Measurements from ENCODE around the gene HOXB6. TPM values are rescaled to one million over a fixed set of nuclear protein-coding genes. Genes with fewer than 3 reads are reported as not detected.

The HOXB6 gene
- total RNA-seq, 1 donor from 2014 or later: not detected

DNA sequence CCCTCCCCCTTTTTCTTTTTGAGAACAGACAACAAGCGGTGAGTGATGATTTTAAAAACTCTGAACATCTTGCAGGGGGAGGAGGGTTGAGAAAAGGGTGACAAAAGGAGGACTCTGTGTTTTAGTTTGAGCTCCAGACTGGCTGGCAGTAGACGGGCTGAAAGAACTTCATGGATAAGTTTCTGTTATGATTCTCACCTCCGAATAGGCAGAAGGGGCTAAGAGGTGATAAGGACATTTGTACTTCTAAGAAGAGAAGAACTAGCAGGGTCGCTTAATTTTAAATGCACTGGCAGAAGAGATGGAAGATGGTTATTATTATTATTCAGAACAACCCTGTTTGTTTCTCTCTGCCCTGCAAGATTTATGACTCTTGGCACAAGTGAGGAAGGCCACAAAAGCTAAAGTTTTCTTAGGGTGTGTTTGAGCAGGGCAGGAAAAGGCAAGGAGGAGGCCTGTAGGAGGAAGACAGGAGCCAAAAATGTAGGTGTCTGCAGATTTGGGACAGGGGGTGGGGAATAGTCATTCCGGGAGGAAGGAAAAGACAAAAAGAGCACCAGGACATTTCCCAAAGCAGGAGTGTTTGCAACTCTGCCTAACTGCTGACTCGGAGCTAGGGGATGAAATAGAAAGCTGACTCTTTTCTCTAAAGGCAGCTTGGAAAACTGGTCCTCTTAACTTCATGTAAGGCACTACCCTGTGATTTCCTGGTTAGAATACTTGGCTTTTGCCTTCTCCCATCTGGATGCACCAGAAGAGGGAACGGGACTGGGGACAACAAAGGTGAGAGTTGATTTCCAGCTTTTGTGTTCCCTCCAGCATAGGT, 48.0 kb downstream of the HOXB6 start:
- no peak overlapping the region for H3K4me2 ChIP-seq
- H3K27ac ChIP-seq: no peak overlapping the region

DNA sequence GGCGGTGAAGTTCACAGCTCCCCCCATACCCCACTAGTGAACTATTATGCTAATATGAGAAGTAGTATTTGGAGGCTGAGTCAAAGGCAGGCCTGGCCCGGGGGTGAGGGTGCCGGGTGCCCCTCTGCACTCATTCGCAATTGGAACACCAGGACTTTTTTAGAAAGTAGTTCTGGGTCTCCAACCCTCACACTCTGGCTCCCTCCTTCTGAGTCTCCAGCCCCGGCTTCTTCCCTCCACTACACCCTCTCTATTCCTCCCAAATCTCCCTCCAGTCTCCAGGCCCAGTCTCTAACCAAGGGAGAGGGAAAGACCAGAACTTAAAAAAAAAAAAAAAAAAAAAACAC, 48.6 kb downstream of the HOXB6 start:
- Mint-ChIP-seq H3K4me3 (no peak overlapping the region), H3K27ac (no peak overlapping the region), H3K4me1 (no peaks in the 10 kb centered on the region), H3K27me3 (ENCODE audit: insufficient read depth, low read depth) (peaks cover 97% of the 10 kb centered on the region), H3K36me3 (no peaks in the 10 kb centered on the region), H3K9me3 (peaks cover 2% of the 10 kb centered on the region)
- H3K4me1 ChIP-seq: no peaks in the 10 kb centered on the region
- H3K4me3 ChIP-seq: no peak overlapping the region
- H3F3A ChIP-seq (ENCODE audit: low read depth): peaks cover 11% of the 10 kb centered on the region
- H4K20me1 ChIP-seq (ENCODE audit: low read depth): peaks cover 94% of the 10 kb centered on the region
- no peaks in the 10 kb centered on the region for H3K36me3 ChIP-seq
- no peak overlapping the region for H3K9ac ChIP-seq
- no peak overlapping the region for H3K4me2 ChIP-seq
- no peak for DNase-seq (ENCODE audit: low spot score)
- peak; percentile 12 for TF ChIP-seq EZH2phosphoT487 (IDR thresholded peaks at IDR 0.05)
- no peak for TF ChIP-seq EZH2 (IDR thresholded peaks at IDR 0.05)
- no peak overlapping the region for H2AFZ ChIP-seq (replicated peaks)
- peaks cover 100% of the 10 kb centered on the region for H3K27me3 ChIP-seq
- H3K79me2 ChIP-seq (ENCODE audit: low read depth): no peaks in the 10 kb centered on the region
- H3K9me3 ChIP-seq (ENCODE audit: low read depth): no peaks in the 10 kb centered on the region
- H3K27ac ChIP-seq: no peak overlapping the region

More for the DNA sequence above, 48.0 kb downstream of the HOXB6 start:
- Histone ChIP-seq H2AFZ (replicated peaks) (no peak overlapping the region), H3K4me3 (no peak overlapping the region), H3K79me2 (ENCODE audit: low read depth) (no peaks in the 10 kb centered on the region), H3K27me3 (peaks cover 100% of the 10 kb centered on the region), H3K9me3 (ENCODE audit: low read depth) (no peaks in the 10 kb centered on the region), H3K4me1 (no peaks in the 10 kb centered on the region), H4K20me1 (ENCODE audit: low read depth) (peaks cover 94% of the 10 kb centered on the region), H3F3A (ENCODE audit: low read depth) (peaks cover 11% of the 10 kb centered on the region), H3K36me3 (no peaks in the 10 kb centered on the region), H3K9ac (no peak overlapping the region)
- DNase-seq (ENCODE audit: low spot score): no peak
- H3K27me3 Mint-ChIP-seq (ENCODE audit: insufficient read depth, low read depth): peaks cover 97% of the 10 kb centered on the region
- no peaks in the 10 kb centered on the region for H3K4me1 Mint-ChIP-seq
- H3K36me3 Mint-ChIP-seq: no peaks in the 10 kb centered on the region
- H3K4me3 Mint-ChIP-seq: no peak overlapping the region
- TF ChIP-seq EZH2 (IDR thresholded peaks at IDR 0.05) (peak; percentile 86), EZH2phosphoT487 (IDR thresholded peaks at IDR 0.05) (no peak)
- TF ChIP-seq, protein P1, sequence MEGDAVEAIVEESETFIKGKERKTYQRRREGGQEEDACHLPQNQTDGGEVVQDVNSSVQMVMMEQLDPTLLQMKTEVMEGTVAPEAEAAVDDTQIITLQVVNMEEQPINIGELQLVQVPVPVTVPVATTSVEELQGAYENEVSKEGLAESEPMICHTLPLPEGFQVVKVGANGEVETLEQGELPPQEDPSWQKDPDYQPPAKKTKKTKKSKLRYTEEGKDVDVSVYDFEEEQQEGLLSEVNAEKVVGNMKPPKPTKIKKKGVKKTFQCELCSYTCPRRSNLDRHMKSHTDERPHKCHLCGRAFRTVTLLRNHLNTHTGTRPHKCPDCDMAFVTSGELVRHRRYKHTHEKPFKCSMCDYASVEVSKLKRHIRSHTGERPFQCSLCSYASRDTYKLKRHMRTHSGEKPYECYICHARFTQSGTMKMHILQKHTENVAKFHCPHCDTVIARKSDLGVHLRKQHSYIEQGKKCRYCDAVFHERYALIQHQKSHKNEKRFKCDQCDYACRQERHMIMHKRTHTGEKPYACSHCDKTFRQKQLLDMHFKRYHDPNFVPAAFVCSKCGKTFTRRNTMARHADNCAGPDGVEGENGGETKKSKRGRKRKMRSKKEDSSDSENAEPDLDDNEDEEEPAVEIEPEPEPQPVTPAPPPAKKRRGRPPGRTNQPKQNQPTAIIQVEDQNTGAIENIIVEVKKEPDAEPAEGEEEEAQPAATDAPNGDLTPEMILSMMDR (IDR thresholded peaks at IDR 0.05): no peak
- H3K9me3 Mint-ChIP-seq: peaks cover 3% of the 10 kb centered on the region
- H3K27ac Mint-ChIP-seq: no peak overlapping the region

DNA sequence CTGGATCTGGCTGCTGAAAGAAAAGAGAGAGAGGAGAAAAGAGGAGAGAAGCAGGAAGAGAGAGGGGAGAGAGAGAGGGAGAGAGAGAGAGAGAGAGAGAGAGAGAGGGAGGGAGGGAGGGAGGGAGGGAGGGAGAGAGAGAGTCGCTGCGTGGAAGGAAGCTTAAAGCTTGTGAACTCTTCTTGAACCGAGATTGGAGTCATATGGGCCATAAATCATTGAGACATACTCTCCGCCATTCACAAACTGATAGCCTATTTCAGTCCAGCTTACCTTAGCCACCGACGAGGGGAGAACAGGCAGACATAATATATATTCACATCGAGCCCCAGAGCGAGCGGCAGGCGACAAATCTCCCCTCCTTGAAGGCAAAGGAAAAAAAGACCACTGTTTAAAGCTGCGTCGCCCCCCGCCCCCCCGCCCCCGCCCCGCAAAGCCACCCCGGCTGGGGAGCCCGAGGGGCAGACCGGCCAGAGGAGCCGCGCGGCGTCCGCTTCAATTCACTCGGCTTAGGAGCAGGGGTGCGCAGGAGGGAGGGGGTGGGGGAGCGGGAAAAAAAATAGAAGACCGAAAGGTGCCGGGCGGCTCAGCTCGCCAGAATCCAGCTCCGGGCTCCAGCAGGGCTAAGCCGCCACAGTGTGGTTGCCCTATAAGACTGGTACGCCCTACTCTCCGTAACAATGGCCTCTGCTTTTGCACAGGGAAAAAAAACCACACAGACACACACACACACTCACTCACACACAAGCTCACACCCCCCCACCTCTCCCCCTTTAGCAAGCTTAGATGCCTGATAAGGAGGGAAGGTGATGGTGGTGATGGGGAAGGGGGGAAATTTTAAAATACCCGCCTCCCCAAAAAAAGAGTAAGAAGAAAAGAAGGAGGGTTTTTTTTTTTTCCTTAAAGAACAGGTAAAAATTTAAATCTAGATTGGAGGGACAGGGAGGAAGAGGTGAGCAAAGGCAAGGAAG, 49.2 kb downstream of the HOXB6 start:
- Histone ChIP-seq H3K36me3 (no peaks in the 10 kb centered on the region), H3K27me3 (peaks cover 100% of the 10 kb centered on the region), H3K4me3 (no peak overlapping the region), H3F3A (ENCODE audit: low read depth) (peaks cover 11% of the 10 kb centered on the region), H4K20me1 (ENCODE audit: low read depth) (peaks cover 95% of the 10 kb centered on the region), H3K9me3 (ENCODE audit: low read depth) (no peaks in the 10 kb centered on the region), H3K9ac (no peak overlapping the region), H3K79me2 (ENCODE audit: low read depth) (no peaks in the 10 kb centered on the region), H3K27ac (no peak overlapping the region), H2AFZ (replicated peaks) (no peak overlapping the region), H3K4me2 (no peak overlapping the region), H3K4me1 (no peaks in the 10 kb centered on the region)
- peak; percentile 68 for DNase-seq (ENCODE audit: low spot score)
- peaks cover 95% of the 10 kb centered on the region for H3K27me3 Mint-ChIP-seq (ENCODE audit: insufficient read depth, low read depth)
- no peaks in the 10 kb centered on the region for H3K9me3 Mint-ChIP-seq
- TF ChIP-seq, protein P1 (IDR thresholded peaks at IDR 0.05): no peak
- TF ChIP-seq EZH2 (IDR thresholded peaks at IDR 0.05) (peak; percentile 84), EZH2phosphoT487 (IDR thresholded peaks at IDR 0.05) (peak; percentile 81)
- no peaks in the 10 kb centered on the region for H3K4me1 Mint-ChIP-seq
- no peaks in the 10 kb centered on the region for H3K36me3 Mint-ChIP-seq
- H3K4me3 Mint-ChIP-seq: no peak overlapping the region
- no peak overlapping the region for H3K27ac Mint-ChIP-seq
